K562 (cell line): ENCODE measurements around the gene EML3. TPM values are rescaled to one million over a fixed set of nuclear protein-coding genes. Genes with fewer than 3 reads are reported as not detected.
A peak's percentile ranks its signal among the peaks of the same experiment; 100 is the strongest.

Experiments
- BHLHE40 ChIP-seq: IDR thresholded peaks from 2 replicates; pipeline ENCODE4 v1.6.1; 2011; ENCODE audit warnings: low read length, improper control_type of control experiment
- C11orf30 ChIP-seq: fragments of 450-650 bp; IDR thresholded peaks from 2 replicates; pipeline ENCODE4 v1.6.1; 2016; ENCODE audit warnings: low read depth, mild to moderate bottlenecking
- CBFA2T3 ChIP-seq: fragments of 450-650 bp; IDR thresholded peaks from 2 replicates; pipeline ENCODE4 v1.6.1; 2017
- CSDE1 ChIP-seq, 2 experiments: fragments of 450-650 bp; IDR thresholded peaks; 2 replicates each; pipeline ENCODE4 v1.6.1; 2016; ENCODE audit warnings: mild to moderate bottlenecking in 1 of 2
- EWSR1 ChIP-seq: fragments of 450-650 bp; IDR thresholded peaks from 2 replicates; pipeline ENCODE4 v1.6.1; 2018; ENCODE audit warnings: borderline replicate concordance, mild to moderate bottlenecking, low read depth, moderate library complexity; ENCODE audit not compliant: partially characterized antibody
- KLF10 ChIP-seq: fragments of 250-450 bp; sonication (Bioruptor Pico); IDR thresholded peaks from 2 replicates; pipeline ENCODE4 v1.6.1; 2021; ENCODE audit warnings: matching md5 sums
- MIER1 ChIP-seq: fragments of 450-650 bp; IDR thresholded peaks from 2 replicates; pipeline ENCODE4 v1.6.1; 2016; ENCODE audit warnings: antibody characterized with exemption, mild to moderate bottlenecking, low read depth
- PHTF2 ChIP-seq: fragments of 250-450 bp; sonication (Bioruptor Pico); IDR thresholded peaks from 2 replicates; pipeline ENCODE4 v1.5.0; 2021; ENCODE audit warnings: mild to moderate bottlenecking
- POLR3A ChIP-seq: IDR thresholded peaks from 2 replicates; pipeline ENCODE4 v1.6.1; 2011; ENCODE audit warnings: borderline replicate concordance, mild to moderate bottlenecking, moderate library complexity; ENCODE audit not compliant: insufficient read length, insufficient read depth; ENCODE audit errors: extremely low read depth
- PRMT5 ChIP-seq: sonication (generic); formaldehyde crosslinking; IDR thresholded peaks from 2 replicates; pipeline ENCODE4 v1.5.0; 2020; ENCODE audit warnings: missing genetic modification reagents
- RBM34 ChIP-seq: fragments of 200-400 bp; formaldehyde crosslinking; IDR thresholded peaks from 2 replicates; pipeline ENCODE4 v1.6.1; 2018; ENCODE audit warnings: low read length, borderline replicate concordance; ENCODE audit not compliant: insufficient read depth
- SMARCA5 ChIP-seq: fragments of 450-650 bp; IDR thresholded peaks from 2 replicates; pipeline ENCODE4 v1.6.1; 2016
- TCF3 ChIP-seq: sonication (generic); formaldehyde crosslinking; IDR thresholded peaks from 2 replicates; pipeline ENCODE4 v1.4.0; 2020; ENCODE audit warnings: mild to moderate bottlenecking, missing genetic modification reagents
- ZNF140 ChIP-seq: fragments of 250-450 bp; sonication (Bioruptor Pico); IDR thresholded peaks from 2 replicates; pipeline ENCODE4 v1.8.0; 2021; ENCODE audit warnings: moderate library complexity, mild to moderate bottlenecking, inconsistent platforms
- ZNF347 ChIP-seq: fragments of 450-650 bp; formaldehyde crosslinking; IDR thresholded peaks from 2 replicates; pipeline ENCODE4 v1.4.0; 2020; ENCODE audit warnings: low read depth, mild to moderate bottlenecking, moderate library complexity
- ZNF384 ChIP-seq: IDR thresholded peaks from 2 replicates; pipeline ENCODE4 v1.6.1; 2012; ENCODE audit warnings: low read depth, low read length, improper control_type of control experiment
- ZNF766 ChIP-seq: fragments of 200-800 bp; sonication (Bioruptor generic); conservative IDR thresholded peaks from 2 replicates; pipeline ENCODE4 v1.6.1; 2016; ENCODE audit warnings: missing genetic modification characterization, missing compliant biosample characterization
- polyA plus RNA-seq, 8 experiments: library from polyadenylated mRNA; depleted of rRNA in 4 of 8; stranded (reverse) in 5 of 8; unstranded in 3 of 8; fragments of >200 nt; fragmentation: Nextera tagmentation in 2 of 8; fragmentation: Illumina TruSeq in 1 of 8; extraction: Ambion mirVana in 2 of 8; extraction: Trizol in 1 of 8; gene quantifications; 2 replicates each; pipeline versions ENCODE4 v1.2.1 to v1.2.3, GENCODE V29; 2011 to 2014; ENCODE audit warnings: inconsistent platforms in 1 of 8, missing spikeins in 1 of 8
- total RNA-seq, 7 experiments: library from RNA; depleted of rRNA in 6 of 7; stranded (reverse); fragments of >200 nt in 6 of 7; fragmentation: Illumina TruSeq in 2 of 7; extraction: Trizol in 2 of 7; gene quantifications; 2 replicates each; pipeline versions ENCODE4 v1.2.1 to v1.2.3, GENCODE V29; 2011 to 2021; ENCODE audit warnings: low replicate concordance in 1 of 7
- TF ChIP-seq, protein P1 (sequence below): fragments of 450-650 bp; IDR thresholded peaks from 2 replicates; pipeline ENCODE4 v1.6.1; 2016; ENCODE audit warnings: antibody characterized with exemption
- TF ChIP-seq, protein P2 (sequence below): fragments of 450-650 bp; IDR thresholded peaks from 2 replicates; pipeline ENCODE4 v1.6.1; 2017; ENCODE audit warnings: mild to moderate bottlenecking, moderate library complexity
- TF ChIP-seq, protein P3 (sequence below): sonication (generic); formaldehyde crosslinking; IDR thresholded peaks from 2 replicates; pipeline ENCODE4 v1.8.1; 2022; ENCODE audit warnings: missing genetic modification reagents
- TF ChIP-seq, protein P4 (sequence below): fragments of 250-450 bp; sonication (Bioruptor Pico); IDR thresholded peaks from 2 replicates; pipeline ENCODE4 v1.8.0; 2022; ENCODE audit warnings: moderate library complexity, mild to moderate bottlenecking, inconsistent platforms
- TF ChIP-seq, protein P5 (sequence below): fragments of 450-650 bp; IDR thresholded peaks from 2 replicates; pipeline ENCODE4 v1.7.1; 2018; ENCODE audit warnings: mild to moderate bottlenecking, low read depth; ENCODE audit not compliant: partially characterized antibody

Gene EML3
- total and polyA plus RNA-seq, 9 of the 15 experiments (the other 6 are each of a cell fraction or from before 2014, with no cell fraction given) = 0.32 to 90.5 (median 26.4) TPM

DNA sequence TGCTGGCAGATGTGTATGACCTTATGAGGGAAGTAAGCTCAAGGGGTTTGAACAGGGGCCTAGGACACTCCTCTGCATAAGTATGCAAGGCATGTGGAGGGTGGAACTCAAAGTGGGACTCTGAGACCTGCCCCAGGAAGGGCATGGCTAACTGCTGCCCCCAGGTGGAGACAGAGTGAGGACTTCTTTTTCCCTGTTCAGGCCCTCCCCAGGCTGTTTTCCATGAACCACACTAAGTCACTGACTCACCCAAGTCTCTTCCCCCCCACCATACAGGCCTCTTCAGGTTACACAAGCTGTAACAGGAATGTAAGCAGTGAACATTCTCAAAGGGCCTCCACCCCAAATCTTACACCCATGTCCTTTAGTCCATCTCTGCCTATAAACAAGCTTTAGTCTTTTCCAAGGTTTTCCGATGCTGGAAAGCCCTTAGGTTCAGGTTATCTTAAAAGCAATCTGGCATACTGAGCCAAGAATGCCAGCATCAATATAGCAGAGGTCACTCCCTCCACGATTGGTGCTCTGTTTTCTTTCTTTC is 51.9 kb downstream of the EML3 start (continued):
- TF ChIP-seq RBM34 (no peak), CBFA2T3 (no peak), POLR3A (no peak), BHLHE40 (0 out of 2 replicates have a peak, but pooled peaks have one; percentile 28), CSDE1 (IDR thresholded peaks at IDR 0.05) (no peak), ZNF766 (no peak), MIER1 (no peak), PHTF2 (CRISPR knock-in tag) (no peak), ZNF347 (CRISPR knock-in tag) (no peak), TCF3 (CRISPR knock-in tag) (no peak), ZNF384 (peak; percentile 45; the same call in 1 of the 2 replicates), PRMT5 (no peak), KLF10 (no peak), EWSR1 (no peak), SMARCA5 (no peak), C11orf30 (peak; percentile 36; the same call in 1 of the 2 replicates), ZNF140 (CRISPR knock-in tag) (no peak)
- TF ChIP-seq, protein P1, sequence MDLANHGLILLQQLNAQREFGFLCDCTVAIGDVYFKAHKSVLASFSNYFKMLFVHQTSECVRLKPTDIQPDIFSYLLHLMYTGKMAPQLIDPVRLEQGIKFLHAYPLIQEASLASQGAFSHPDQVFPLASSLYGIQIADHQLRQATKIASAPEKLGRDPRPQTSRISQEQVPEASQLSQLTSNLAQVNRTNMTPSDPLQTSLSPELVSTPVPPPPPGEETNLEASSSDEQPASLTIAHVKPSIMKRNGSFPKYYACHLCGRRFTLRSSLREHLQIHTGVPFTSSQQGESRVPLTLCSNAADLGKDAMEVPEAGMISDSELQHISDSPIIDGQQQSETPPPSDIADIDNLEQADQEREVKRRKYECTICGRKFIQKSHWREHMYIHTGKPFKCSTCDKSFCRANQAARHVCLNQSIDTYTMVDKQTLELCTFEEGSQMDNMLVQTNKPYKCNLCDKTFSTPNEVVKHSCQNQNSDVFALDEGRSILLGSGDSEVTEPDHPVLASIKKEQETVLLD = no peak
- TF ChIP-seq, protein P2, sequence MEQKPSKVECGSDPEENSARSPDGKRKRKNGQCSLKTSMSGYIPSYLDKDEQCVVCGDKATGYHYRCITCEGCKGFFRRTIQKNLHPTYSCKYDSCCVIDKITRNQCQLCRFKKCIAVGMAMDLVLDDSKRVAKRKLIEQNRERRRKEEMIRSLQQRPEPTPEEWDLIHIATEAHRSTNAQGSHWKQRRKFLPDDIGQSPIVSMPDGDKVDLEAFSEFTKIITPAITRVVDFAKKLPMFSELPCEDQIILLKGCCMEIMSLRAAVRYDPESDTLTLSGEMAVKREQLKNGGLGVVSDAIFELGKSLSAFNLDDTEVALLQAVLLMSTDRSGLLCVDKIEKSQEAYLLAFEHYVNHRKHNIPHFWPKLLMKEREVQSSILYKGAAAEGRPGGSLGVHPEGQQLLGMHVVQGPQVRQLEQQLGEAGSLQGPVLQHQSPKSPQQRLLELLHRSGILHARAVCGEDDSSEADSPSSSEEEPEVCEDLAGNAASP = no peak
- TF ChIP-seq, protein P3, sequence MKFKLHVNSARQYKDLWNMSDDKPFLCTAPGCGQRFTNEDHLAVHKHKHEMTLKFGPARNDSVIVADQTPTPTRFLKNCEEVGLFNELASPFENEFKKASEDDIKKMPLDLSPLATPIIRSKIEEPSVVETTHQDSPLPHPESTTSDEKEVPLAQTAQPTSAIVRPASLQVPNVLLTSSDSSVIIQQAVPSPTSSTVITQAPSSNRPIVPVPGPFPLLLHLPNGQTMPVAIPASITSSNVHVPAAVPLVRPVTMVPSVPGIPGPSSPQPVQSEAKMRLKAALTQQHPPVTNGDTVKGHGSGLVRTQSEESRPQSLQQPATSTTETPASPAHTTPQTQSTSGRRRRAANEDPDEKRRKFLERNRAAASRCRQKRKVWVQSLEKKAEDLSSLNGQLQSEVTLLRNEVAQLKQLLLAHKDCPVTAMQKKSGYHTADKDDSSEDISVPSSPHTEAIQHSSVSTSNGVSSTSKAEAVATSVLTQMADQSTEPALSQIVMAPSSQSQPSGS = no peak
- TF ChIP-seq, protein P4, sequence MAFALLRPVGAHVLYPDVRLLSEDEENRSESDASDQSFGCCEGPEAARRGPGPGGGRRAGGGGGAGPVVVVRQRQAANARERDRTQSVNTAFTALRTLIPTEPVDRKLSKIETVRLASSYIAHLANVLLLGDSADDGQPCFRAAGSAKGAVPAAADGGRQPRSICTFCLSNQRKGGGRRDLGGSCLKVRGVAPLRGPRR = no peak
- TF ChIP-seq, protein P5, sequence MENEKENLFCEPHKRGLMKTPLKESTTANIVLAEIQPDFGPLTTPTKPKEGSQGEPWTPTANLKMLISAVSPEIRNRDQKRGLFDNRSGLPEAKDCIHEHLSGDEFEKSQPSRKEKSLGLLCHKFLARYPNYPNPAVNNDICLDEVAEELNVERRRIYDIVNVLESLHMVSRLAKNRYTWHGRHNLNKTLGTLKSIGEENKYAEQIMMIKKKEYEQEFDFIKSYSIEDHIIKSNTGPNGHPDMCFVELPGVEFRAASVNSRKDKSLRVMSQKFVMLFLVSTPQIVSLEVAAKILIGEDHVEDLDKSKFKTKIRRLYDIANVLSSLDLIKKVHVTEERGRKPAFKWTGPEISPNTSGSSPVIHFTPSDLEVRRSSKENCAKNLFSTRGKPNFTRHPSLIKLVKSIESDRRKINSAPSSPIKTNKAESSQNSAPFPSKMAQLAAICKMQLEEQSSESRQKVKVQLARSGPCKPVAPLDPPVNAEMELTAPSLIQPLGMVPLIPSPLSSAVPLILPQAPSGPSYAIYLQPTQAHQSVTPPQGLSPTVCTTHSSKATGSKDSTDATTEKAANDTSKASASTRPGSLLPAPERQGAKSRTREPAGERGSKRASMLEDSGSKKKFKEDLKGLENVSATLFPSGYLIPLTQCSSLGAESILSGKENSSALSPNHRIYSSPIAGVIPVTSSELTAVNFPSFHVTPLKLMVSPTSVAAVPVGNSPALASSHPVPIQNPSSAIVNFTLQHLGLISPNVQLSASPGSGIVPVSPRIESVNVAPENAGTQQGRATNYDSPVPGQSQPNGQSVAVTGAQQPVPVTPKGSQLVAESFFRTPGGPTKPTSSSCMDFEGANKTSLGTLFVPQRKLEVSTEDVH = peak; percentile 68
